ENCODE measurements around the gene EDNRA. TPM values are rescaled to one million over a fixed set of nuclear protein-coding genes. Genes with fewer than 3 reads are reported as not detected.

EDNRA gene
- polyA plus RNA-seq, 3 donors: 0.53 to 3.2 (median 2.7) TPM

- 19 to 34% (median 27%) methylated on average over 6 of the region's 6 CpGs for WGBS, 3 donors
- H3K27ac ChIP-seq (ENCODE audit: low read depth, low read length): no peak overlapping the region
These were observed 11.9 kb downstream of the EDNRA start for GRCh38 chr4:147492761-147493160.

- WGBS, 3 donors: 88 to 89% (median 88%) methylated on average over 1 of the region's 1 CpG
- no peak overlapping the region for H3K27ac ChIP-seq (ENCODE audit: low read depth, low read length)
These were observed 12.4 kb downstream of the EDNRA start for GRCh38 chr4:147493307-147493706.

GRCh38 chr4:147494301-147494700 is 13.4 kb downstream of the EDNRA start:
- WGBS, 3 donors: 56 to 63% (median 61%) methylated on average over 2 of the region's 2 CpGs
- no peak overlapping the region for H3K27ac ChIP-seq (ENCODE audit: low read depth, low read length)

- WGBS, 3 donors: 87 to 97% (median 91%) methylated on average over 1 of the region's 1 CpG
- no peak overlapping the region for H3K27ac ChIP-seq (ENCODE audit: low read depth, low read length)
These were observed 15.6 kb downstream of the EDNRA start for GRCh38 chr4:147496500-147496899.

GRCh38 chr4:147498031-147498660 is 17.2 kb downstream of the EDNRA start:
- 73 to 74% (median 74%) methylated on average over 4 of the region's 4 CpGs for WGBS, 3 donors
- H3K27ac ChIP-seq (ENCODE audit: low read depth, low read length): no peak overlapping the region

- WGBS, 3 donors: 84 to 91% (median 90%) methylated on average over 2 of the region's 2 CpGs
- H3K27ac ChIP-seq (ENCODE audit: low read depth, low read length): no peak overlapping the region
These were observed 27.4 kb downstream of the EDNRA start for GRCh38 chr4:147508346-147508745.

- H3K27ac ChIP-seq (ENCODE audit: low read depth, low read length): no peak overlapping the region
- 74 to 81% (median 80%) methylated on average over 2 of the region's 2 CpGs for WGBS, 3 donors
These were observed 28.5 kb downstream of the EDNRA start for GRCh38 chr4:147509386-147509785.

GRCh38 chr4:147510962-147511668 is 30.2 kb downstream of the EDNRA start:
- H3K27ac ChIP-seq (ENCODE audit: low read depth, low read length): no peak overlapping the region
- WGBS, 3 donors: 63 to 81% (median 76%) methylated on average over 2 of the region's 2 CpGs

- 76 to 92% (median 87%) methylated on average over 2 of the region's 2 CpGs for WGBS, 3 donors
- H3K27ac ChIP-seq (ENCODE audit: low read depth, low read length): no peak overlapping the region
These were observed 32.2 kb downstream of the EDNRA start for GRCh38 chr4:147513091-147513490.

- 70 to 88% (median 81%) methylated on average over 6 of the region's 6 CpGs for WGBS, 3 donors
- H3K27ac ChIP-seq (ENCODE audit: low read depth, low read length): no peak overlapping the region
These were observed 33.1 kb downstream of the EDNRA start for GRCh38 chr4:147513952-147514351.

- WGBS, 3 donors: 83 to 96% (median 93%) methylated on average over 1 of the region's 1 CpG
- no peak overlapping the region for H3K27ac ChIP-seq (ENCODE audit: low read depth, low read length)
These were observed 34.5 kb downstream of the EDNRA start for GRCh38 chr4:147515220-147515936.

GRCh38 chr4:147516133-147516532 is 35.2 kb downstream of the EDNRA start:
- 33 to 69% (median 46%) methylated on average over 1 of the region's 1 CpG for WGBS, 3 donors

GRCh38 chr4:147518086-147518485 is 37.2 kb downstream of the EDNRA start:
- 82 to 93% (median 91%) methylated on average over 2 of the region's 2 CpGs for WGBS, 3 donors
- no peak overlapping the region for H3K27ac ChIP-seq (ENCODE audit: low read depth, low read length)

More at GRCh38 chr4:147516133-147516532, 35.2 kb downstream of the EDNRA start:
- H3K27ac ChIP-seq (ENCODE audit: low read depth, low read length): no peak overlapping the region

GRCh38 chr4:147518846-147519767 is 38.2 kb downstream of the EDNRA start:
- WGBS, 3 donors: 66 to 94% (median 91%) methylated on average over 3 of the region's 3 CpGs
- no peak overlapping the region for H3K27ac ChIP-seq (ENCODE audit: low read depth, low read length)

- 10 to 57% (median 31%) methylated on average over 1 of the region's 1 CpG for WGBS, 3 donors
These were observed 43.7 kb downstream of the EDNRA start for GRCh38 chr4:147524601-147525000.

GRCh38 chr4:147525494-147526271 is 44.8 kb downstream of the EDNRA start:
- no peak overlapping the region for H3K27ac ChIP-seq (ENCODE audit: low read depth, low read length)
- 46 to 54% (median 54%) methylated on average over 2 of the region's 2 CpGs for WGBS, 3 donors

More at GRCh38 chr4:147524601-147525000, 43.7 kb downstream of the EDNRA start:
- H3K27ac ChIP-seq (ENCODE audit: low read depth, low read length): no peak overlapping the region

- 63 to 84% (median 69%) methylated on average over 2 of the region's 2 CpGs for WGBS, 3 donors
- no peak overlapping the region for H3K27ac ChIP-seq (ENCODE audit: low read depth, low read length)
These were observed 45.4 kb downstream of the EDNRA start for GRCh38 chr4:147526272-147526654.

GRCh38 chr4:147528054-147528453 is 47.2 kb downstream of the EDNRA start:
- no peak overlapping the region for H3K27ac ChIP-seq (ENCODE audit: low read depth, low read length)
- WGBS, 3 donors: 89 to 99% (median 94%) methylated on average over 2 of the region's 2 CpGs
